HCT116 (cell line): ENCODE results near the gene TNC.

Experiments used
- CEBPB ChIP-seq: IDR thresholded peaks from 2 replicates; pipeline ENCODE4 v1.6.1; 2012; ENCODE audit warnings: low read depth
- EZH2phosphoT487 ChIP-seq: fragments of 200-600 bp; IDR thresholded peaks from 2 replicates; pipeline ENCODE4 v1.6.1; 2018; ENCODE audit warnings: antibody characterized with exemption, borderline replicate concordance
- POLR2A ChIP-seq: IDR thresholded peaks from 2 replicates; pipeline ENCODE4 v1.7.0; 2011; ENCODE audit warnings: borderline replicate concordance; ENCODE audit not compliant: insufficient read depth, insufficient read length; ENCODE audit errors: extremely low read depth
- POLR2AphosphoS5 ChIP-seq: IDR thresholded peaks from 2 replicates; pipeline ENCODE4 v1.6.1; 2011; ENCODE audit warnings: mild to moderate bottlenecking, low read depth, low read length, moderate library complexity
- RAD21 ChIP-seq: IDR thresholded peaks from 2 replicates; pipeline ENCODE4 v1.6.1; 2012; ENCODE audit warnings: low read depth, mild to moderate bottlenecking
- SIN3A ChIP-seq: IDR thresholded peaks from 2 replicates; pipeline ENCODE4 v1.6.1; 2012; ENCODE audit warnings: low read depth
- TF ChIP-seq, protein P1 (sequence below), 3 experiments: fragments of 200-600 bp in 1 of 3; sonication (generic) in 1 of 3; IDR thresholded peaks in 2 of 3; conservative IDR thresholded peaks in 1 of 3; 2 replicates each; pipeline ENCODE4 v1.5.1; 2012 to 2017; ENCODE audit warnings: low read depth in 2 of 3, low read length in 2 of 3, antibody characterized with exemption in 1 of 3, borderline replicate concordance in 1 of 3, control low read depth in 1 of 3, mild to moderate bottlenecking in 1 of 3, mixed read lengths in 1 of 3, mixed run types in 1 of 3, moderate library complexity in 1 of 3; ENCODE audit not compliant: insufficient read depth in 1 of 3
- TF ChIP-seq, protein P2 (sequence below): IDR thresholded peaks from 2 replicates; pipeline ENCODE4 v1.6.1; 2012

DNA sequence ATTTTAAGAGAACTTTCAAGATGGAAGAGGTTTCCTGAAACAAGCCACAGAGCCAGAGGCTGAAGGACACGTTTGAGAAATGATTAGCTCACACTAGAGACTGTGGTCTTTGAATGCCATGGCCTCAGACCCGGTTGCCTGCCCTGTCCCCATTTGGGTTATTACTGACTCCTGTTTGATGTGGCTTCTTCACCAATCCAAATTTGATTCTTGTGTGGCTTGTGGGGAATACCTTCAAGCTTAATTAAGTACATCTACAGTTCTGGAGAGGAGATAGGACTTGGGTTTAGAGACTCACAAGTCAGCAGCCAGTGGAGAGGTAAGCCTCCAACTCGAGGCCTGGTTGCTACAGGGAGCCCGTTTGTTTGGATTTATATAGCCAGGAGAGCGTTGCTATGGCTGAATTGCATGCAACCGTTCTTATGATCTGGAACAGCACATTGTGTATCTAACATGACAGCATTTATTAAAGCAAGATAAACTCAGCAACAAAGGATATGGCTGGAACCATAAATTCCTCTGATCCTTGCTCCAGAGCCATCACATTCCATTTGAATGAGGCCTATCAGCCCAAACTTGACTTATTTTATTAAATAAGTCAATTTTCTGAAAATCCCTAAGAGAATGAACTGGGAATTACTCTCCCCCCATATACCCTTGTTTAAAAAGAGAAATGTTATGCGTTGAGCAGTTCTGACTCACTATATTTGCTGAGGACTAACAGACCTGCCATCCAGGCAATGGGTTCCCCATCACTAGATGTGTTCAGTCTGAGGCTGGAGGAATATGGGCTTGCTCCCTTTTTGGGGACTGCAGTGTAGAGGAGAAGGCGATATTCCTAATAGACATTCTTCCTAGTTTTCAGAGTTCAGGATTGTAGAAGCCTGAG is 99.2 kb downstream of the TNC start:
- TF ChIP-seq POLR2A (no peak), CEBPB (no peak), SIN3A (no peak), POLR2AphosphoS5 (no peak), RAD21 (no peak), EZH2phosphoT487 (no peak)
- TF ChIP-seq, protein P1, sequence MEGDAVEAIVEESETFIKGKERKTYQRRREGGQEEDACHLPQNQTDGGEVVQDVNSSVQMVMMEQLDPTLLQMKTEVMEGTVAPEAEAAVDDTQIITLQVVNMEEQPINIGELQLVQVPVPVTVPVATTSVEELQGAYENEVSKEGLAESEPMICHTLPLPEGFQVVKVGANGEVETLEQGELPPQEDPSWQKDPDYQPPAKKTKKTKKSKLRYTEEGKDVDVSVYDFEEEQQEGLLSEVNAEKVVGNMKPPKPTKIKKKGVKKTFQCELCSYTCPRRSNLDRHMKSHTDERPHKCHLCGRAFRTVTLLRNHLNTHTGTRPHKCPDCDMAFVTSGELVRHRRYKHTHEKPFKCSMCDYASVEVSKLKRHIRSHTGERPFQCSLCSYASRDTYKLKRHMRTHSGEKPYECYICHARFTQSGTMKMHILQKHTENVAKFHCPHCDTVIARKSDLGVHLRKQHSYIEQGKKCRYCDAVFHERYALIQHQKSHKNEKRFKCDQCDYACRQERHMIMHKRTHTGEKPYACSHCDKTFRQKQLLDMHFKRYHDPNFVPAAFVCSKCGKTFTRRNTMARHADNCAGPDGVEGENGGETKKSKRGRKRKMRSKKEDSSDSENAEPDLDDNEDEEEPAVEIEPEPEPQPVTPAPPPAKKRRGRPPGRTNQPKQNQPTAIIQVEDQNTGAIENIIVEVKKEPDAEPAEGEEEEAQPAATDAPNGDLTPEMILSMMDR (IDR thresholded peaks at IDR 0.05 in 2 of 3, conservative IDR thresholded peaks at IDR 0.05 in 1 of 3; ENCODE audit: borderline replicate concordance in 1 of 3, insufficient read depth in 1 of 3, low read depth in 2 of 3, low read length in 2 of 3): no peak
- TF ChIP-seq, protein P2, sequence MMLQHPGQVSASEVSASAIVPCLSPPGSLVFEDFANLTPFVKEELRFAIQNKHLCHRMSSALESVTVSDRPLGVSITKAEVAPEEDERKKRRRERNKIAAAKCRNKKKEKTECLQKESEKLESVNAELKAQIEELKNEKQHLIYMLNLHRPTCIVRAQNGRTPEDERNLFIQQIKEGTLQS: no peak
